Keratinocyte (primary cell): ENCODE results near the gene DAPK3.

Source experiments
- CTCF ChIP-seq, 3 experiments: IDR thresholded peaks in 1 of 3; conservative IDR thresholded peaks in 1 of 3; optimal IDR thresholded peaks in 1 of 3; 2 replicates in 2 of 3; 3 replicates in 1 of 3; pipeline versions ENCODE3 to v1.5.1; 2011; ENCODE audit warnings: low read length in 3 of 3, mild to moderate bottlenecking in 3 of 3, moderate library complexity in 2 of 3, control low read depth in 1 of 3, inconsistent platforms in 1 of 3; ENCODE audit not compliant: insufficient read depth in 2 of 3; ENCODE audit errors: extremely low read depth in 1 of 3
- EZH2 ChIP-seq: IDR thresholded peaks from one replicate; pipeline ENCODE4 v1.6.1; 2012; ENCODE audit warnings: inconsistent platforms, mild to moderate bottlenecking, low read length, moderate library complexity

GRCh38 chr19:3910105-3910504 is 60.8 kb downstream of the DAPK3 start:
- TF ChIP-seq CTCF (optimal IDR thresholded peaks at IDR 0.05 in 1 of 3, IDR thresholded peaks at IDR 0.05 in 1 of 3, conservative IDR thresholded peaks at IDR 0.05 in 1 of 3; ENCODE audit: extremely low read depth in 1 of 3, insufficient read depth in 2 of 3, low read length in 3 of 3) (no peak), EZH2 (no peak)
